ENCODE results near the gene OGFR.

The OGFR gene

DNA sequence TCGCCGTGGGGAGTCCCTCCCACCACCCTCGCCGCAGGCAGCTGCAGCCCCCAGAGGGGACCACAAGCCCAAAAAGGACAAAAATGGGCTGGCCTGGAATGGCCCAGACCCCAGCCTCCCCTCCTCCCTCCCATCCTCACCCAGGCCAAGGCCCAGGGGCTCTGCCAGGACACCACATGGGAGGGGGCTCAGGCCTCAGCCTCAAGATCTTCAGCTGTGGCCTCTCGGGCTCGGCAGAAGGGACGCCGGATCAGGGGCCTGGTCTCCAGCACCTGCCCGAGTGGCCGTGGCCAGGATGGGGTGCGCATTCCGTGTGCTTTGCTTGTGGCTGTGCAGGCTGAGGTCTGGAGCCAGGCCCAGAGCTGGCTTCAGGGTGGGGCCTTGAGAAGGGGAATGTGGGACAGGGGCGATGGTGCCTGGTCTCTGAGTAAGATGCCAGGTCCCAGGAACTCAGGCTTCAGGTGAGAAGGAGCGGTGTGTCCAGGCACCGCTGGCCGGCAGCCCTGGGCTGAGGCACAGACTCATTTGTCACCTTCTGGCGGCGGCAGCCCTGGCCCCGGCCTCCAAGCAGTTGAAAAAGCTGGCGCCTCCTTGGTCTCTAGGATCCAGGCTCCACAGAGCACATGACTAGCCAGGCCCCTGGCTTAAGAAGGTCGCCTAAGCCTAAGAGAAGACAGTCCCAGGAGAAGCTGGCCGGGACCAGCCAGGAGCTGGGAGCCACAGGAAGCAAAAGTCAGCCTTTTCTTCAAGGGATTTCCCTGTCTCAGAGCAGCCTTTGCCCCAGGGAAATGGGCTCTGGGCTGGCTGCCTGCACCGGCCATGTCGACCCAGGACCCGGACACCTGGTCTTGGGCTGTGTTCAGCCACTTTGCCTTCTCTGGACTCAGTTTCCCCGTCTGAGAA, 43.5 kb upstream of the OGFR start:
- H3K27ac ChIP-seq, result no peak overlapping the region
- TF ChIP-seq, protein P1, sequence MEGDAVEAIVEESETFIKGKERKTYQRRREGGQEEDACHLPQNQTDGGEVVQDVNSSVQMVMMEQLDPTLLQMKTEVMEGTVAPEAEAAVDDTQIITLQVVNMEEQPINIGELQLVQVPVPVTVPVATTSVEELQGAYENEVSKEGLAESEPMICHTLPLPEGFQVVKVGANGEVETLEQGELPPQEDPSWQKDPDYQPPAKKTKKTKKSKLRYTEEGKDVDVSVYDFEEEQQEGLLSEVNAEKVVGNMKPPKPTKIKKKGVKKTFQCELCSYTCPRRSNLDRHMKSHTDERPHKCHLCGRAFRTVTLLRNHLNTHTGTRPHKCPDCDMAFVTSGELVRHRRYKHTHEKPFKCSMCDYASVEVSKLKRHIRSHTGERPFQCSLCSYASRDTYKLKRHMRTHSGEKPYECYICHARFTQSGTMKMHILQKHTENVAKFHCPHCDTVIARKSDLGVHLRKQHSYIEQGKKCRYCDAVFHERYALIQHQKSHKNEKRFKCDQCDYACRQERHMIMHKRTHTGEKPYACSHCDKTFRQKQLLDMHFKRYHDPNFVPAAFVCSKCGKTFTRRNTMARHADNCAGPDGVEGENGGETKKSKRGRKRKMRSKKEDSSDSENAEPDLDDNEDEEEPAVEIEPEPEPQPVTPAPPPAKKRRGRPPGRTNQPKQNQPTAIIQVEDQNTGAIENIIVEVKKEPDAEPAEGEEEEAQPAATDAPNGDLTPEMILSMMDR (conservative IDR thresholded peaks at IDR 0.05), result no peak

DNA sequence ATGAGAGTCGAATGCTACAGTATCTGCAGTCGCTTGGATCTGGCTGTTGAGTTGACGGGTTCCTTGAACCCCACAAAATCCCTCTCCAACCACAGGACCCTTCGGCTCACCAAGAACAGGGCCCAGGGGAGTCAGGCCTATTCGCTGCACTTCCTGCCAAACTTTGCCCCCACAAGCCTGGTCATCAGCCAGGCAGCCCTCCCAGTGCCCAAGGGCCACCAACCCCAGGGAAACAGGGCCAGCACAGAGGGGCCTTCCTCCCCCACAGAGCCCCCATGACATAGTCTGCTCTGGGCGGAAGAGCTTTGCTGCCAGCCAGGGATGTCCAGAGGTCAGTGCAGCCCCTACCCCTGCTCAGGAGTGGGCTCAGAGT, 42.9 kb upstream of the OGFR start:
- H3K27ac ChIP-seq, result no peak overlapping the region
- TF ChIP-seq, protein P1 (conservative IDR thresholded peaks at IDR 0.05), result no peak

DNA sequence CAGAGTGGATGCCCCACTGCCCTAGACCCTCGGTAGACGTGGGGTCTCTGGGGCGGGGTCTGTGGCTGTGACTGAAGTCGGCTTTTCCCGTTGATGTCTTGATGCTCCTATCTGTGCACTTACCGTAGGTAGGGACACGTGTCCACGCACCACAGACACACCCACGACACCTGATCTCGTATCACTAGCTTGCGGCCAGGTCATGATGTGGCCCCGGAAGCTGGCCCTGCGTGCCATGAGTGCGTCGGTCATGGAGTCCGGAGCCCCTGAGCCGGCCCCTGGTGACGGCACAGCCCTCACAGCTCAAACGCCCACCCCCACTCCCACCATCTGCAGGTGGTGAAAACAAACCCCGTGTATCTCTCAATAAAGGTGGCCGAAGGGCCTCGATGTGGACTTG, 42.3 kb upstream of the OGFR start:
- TF ChIP-seq, protein P1 (conservative IDR thresholded peaks at IDR 0.05), result no peak
- no peak overlapping the region for H3K27ac ChIP-seq

DNA sequence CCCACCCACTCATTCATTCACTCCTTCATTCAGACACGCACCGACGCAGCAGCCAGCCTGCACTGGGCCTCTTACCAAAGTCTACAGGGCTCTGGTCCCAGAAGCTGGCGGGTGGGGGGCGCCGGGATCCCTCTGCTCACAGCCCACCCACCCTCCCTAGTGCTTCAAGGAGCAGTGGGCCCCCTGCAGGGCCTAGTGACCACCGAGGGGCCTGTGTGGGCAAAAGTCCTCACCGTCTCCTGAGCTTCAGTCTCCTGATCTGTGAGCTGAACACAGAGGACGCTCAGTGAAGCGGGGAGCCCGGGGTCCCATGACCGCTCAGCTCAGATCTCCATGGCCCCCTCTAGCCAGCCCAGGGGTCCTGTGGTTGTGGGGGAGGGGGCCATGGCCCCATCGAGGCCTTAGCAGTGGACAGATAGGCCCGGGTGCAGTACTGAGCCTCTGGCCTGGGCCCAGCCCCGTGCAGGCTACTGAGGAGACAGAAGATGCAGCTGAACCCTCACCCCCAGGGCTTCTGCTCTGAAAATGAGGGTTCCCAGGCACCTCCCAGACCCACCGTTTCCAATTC, 41.8 kb upstream of the OGFR start:
- TF ChIP-seq, protein P1 (conservative IDR thresholded peaks at IDR 0.05), result no peak
- H3K27ac ChIP-seq, result no peak overlapping the region

GRCh38 chr20:62763404-62763803, 41.2 kb upstream of the OGFR start:
- TF ChIP-seq, protein P1 (conservative IDR thresholded peaks at IDR 0.05), result no peak
- no peak overlapping the region for H3K27ac ChIP-seq

- no peak overlapping the region for H3K27ac ChIP-seq
- TF ChIP-seq, protein P1 (conservative IDR thresholded peaks at IDR 0.05), result no peak
Measured at GRCh38 chr20:62764156-62764935, 40.3 kb upstream of the OGFR start.

DNA sequence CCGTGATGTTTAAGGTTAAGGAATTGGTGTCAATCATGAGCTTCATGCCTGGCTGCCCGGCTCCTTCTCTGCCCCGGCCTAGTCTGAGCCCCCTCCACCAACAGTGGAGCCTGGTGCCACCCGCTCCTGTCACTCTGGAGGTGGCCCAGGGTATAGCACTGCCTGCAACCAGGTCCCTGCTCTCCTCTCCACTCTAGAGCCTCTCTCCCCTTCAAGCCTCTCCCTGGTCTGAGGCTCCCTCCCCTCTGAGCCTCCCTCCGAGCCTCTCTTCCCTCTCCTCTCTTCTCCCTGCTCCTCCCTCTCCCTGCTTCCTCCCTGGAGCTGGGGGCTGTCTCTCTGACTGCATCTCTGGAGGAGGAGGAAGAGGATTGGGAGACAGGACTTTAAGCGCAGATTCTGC, 39.6 kb upstream of the OGFR start:
- no peak overlapping the region for H3K27ac ChIP-seq
- TF ChIP-seq, protein P1 (conservative IDR thresholded peaks at IDR 0.05), result no peak

Data from VCaP (cell line).